DMS53 (cell line): ENCODE data around the gene TLE3.

Source experiments
- DNase-seq: peaks from one replicate; lab custom pipeline; 2025; lab: John Stamatoyannopoulos, UW

Gene TLE3

GRCh38 chr15:70048198-70048565 lies 49.5 kb downstream of the TLE3 start:
- DNase-seq: no peak

- no peak for DNase-seq
These were observed 50.1 kb downstream of the TLE3 start for GRCh38 chr15:70047386-70048197.

GRCh38 chr15:70046679-70047369 lies 50.9 kb downstream of the TLE3 start:
- no peak for DNase-seq

GRCh38 chr15:70045045-70045444 lies 52.7 kb downstream of the TLE3 start:
- no peak for DNase-seq

- DNase-seq: no peak
These were observed 53.5 kb downstream of the TLE3 start for GRCh38 chr15:70044168-70044567.

GRCh38 chr15:70043590-70043989 lies 54.1 kb downstream of the TLE3 start:
- no peak for DNase-seq

- DNase-seq: no peak
These were observed 55.0 kb downstream of the TLE3 start for GRCh38 chr15:70042553-70043214.

GRCh38 chr15:70039917-70040316 lies 57.8 kb downstream of the TLE3 start:
- no peak for DNase-seq

- DNase-seq: no peak
These were observed 58.9 kb downstream of the TLE3 start for GRCh38 chr15:70038730-70039392.

GRCh38 chr15:70037292-70037640 lies 60.5 kb downstream of the TLE3 start:
- DNase-seq: no peak

- DNase-seq: peak; percentile 95
These were observed 61.0 kb downstream of the TLE3 start for GRCh38 chr15:70036585-70037291.

- no peak for DNase-seq
These were observed 62.0 kb downstream of the TLE3 start for GRCh38 chr15:70035719-70036077.

GRCh38 chr15:70035051-70035718 lies 62.5 kb downstream of the TLE3 start:
- no peak for DNase-seq

- DNase-seq: no peak
These were observed 63.1 kb downstream of the TLE3 start for GRCh38 chr15:70034596-70034995.

- DNase-seq: no peak
These were observed 63.6 kb downstream of the TLE3 start for GRCh38 chr15:70034141-70034540.

GRCh38 chr15:70033529-70034140 lies 64.1 kb downstream of the TLE3 start:
- no peak for DNase-seq

GRCh38 chr15:70033109-70033508 lies 64.6 kb downstream of the TLE3 start:
- no peak for DNase-seq

- DNase-seq: no peak
These were observed 65.2 kb downstream of the TLE3 start for GRCh38 chr15:70032509-70032908.

GRCh38 chr15:70031713-70032112 lies 66.0 kb downstream of the TLE3 start:
- DNase-seq: peak; percentile 59

GRCh38 chr15:70031261-70031660 lies 66.5 kb downstream of the TLE3 start:
- no peak for DNase-seq

- DNase-seq: no peak
These were observed 66.9 kb downstream of the TLE3 start for GRCh38 chr15:70030851-70031250.
